Hindlimb muscle (tissue), 1 donor: ENCODE results near the gene LRFN5. TPM values are rescaled to one million over a fixed set of nuclear protein-coding genes. Genes with fewer than 3 reads are reported as not detected.
A peak's percentile ranks its signal among the peaks of the same experiment; 100 is the strongest.

Experiments used
- DNase-seq: peaks from one replicate; pipeline ENCODE4 v3.0.0-alpha.2; 2013
- polyA plus RNA-seq: library from polyadenylated mRNA; unstranded; fragments of 120-200 nt; gene quantifications from one replicate; pipeline ENCODE4 v1.2.1, GENCODE V29; 2013; ENCODE audit not compliant: insufficient read length

Gene LRFN5
- polyA plus RNA-seq, 1 donor = 8.4 TPM

GRCh38 chr14:41773536-41774279 lies 167.0 kb downstream of the LRFN5 start:
- no peak for DNase-seq

GRCh38 chr14:41782511-41782910 lies 175.8 kb downstream of the LRFN5 start:
- no peak for DNase-seq

GRCh38 chr14:41783403-41783802 lies 176.7 kb downstream of the LRFN5 start:
- DNase-seq = no peak

DNA sequence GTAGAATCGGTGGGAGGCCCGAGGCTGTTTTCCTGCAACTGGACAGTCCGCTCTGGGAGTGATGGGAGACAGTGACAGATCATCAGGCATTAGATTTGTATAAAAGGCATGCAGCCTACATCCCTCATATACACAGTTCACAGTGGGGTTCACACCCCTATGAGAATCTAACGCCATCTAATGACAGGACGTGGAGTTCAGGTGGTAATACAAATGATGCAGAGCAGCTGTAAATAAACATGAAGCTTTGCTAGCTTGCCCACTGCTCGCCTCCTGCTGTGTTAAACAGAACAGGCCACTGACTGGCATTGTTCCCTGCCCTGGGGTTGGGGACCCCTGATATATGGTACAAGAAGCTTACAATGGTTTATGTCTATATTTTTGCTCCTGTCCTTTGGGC lies 179.0 kb downstream of the LRFN5 start:
- DNase-seq = no peak

- no peak for DNase-seq
These were observed 193.1 kb downstream of the LRFN5 start for GRCh38 chr14:41799817-41800216.

DNA sequence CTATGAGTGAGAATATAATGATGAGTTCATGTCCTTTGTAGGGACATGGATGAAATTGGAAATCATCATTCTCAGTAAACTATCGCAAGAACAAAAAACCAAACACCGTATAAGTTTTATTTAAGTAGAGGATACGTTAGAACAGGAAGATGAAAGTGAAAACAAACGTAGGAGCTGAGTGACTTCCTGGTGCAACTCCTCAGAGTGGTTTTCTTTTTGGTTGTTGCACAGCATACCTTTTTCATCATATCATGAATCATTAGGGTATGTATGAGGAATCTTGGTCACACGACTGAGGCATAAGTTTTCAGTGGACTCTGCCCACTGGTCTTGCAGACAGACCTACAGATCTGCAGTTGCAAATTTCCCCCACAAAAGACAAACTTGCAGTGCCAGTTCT lies 199.0 kb downstream of the LRFN5 start:
- no peak for DNase-seq

- DNase-seq = no peak
These were observed 199.8 kb downstream of the LRFN5 start for GRCh38 chr14:41806366-41806975.

DNA sequence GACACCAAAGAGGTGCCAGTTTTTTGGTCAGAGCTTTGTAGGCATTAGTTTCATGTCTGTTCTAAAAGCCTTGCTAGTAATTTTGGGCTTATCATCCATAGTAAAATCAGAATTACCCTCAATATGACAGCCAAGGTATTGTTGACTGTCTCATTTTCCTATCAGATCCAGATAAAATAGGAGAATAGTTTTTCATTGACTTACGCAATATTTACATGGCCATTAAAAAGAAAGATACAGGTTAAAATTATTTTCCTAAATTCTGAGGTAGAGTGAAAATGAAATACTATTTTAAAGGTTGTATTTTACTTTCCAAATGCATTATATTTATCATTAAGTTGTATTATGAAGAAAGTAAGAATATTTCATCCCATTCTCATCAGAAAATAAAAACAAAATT lies 203.7 kb downstream of the LRFN5 start:
- DNase-seq = no peak

DNA sequence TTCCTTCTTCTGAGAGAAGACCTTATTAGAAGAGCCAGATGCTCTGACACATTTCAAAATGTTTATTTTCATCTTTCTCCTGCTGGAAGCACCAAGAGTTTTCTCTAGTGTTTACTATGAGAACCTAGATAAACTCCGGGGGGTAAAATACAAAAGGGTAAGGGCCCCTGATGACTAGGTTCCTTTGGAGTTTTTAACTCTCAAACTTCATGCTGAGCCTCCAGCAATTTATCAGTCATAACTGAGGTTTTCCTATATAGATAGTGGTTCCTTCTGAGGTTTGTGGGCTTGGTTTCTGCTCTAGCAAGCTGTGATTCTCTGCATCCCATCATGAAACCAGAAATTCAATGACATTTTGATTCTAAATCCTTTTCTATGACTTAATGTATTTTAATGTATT lies 210.9 kb downstream of the LRFN5 start:
- no peak for DNase-seq

GRCh38 chr14:41824441-41824840 lies 217.8 kb downstream of the LRFN5 start:
- no peak for DNase-seq

DNA sequence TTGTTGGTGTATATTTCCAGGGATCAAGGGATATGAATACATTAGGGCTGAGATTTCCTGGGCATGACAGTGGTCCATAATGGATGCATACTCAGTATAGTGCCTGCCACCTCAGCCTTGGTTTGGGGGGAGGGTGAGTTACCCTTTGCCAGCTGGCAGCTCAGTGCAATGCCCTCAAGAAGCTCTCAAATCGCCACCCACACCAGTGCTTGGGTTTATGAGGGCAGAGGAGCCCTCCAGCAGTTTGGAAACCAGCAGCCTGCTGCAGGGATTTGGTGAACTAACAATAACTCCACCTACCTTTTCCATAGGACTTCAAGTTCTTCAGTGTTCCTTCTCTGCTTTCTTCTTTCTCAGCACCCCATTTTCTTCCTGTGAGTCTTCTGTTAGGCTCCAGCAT lies 218.9 kb downstream of the LRFN5 start:
- DNase-seq = no peak

GRCh38 chr14:41830714-41831406 lies 224.2 kb downstream of the LRFN5 start:
- DNase-seq = no peak

DNA sequence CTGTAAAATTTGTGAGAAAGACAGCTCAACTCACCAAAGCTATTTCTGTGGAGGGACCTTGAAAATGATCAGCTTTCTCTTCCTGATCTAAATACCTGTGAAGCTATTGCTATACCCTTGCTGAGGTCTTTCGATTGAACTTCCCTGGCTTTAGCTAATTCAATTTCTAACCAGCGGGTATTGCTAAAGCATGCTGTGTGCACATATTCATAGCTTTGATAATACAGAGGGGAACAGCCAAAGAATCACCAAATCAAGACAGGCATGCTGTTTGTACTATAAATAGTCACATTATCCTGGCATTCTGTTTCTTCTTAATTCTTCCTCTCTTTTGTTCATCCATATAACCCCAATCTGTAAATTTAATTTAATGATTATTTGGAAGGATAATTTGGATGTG lies 233.0 kb downstream of the LRFN5 start:
- DNase-seq = no peak

GRCh38 chr14:41859336-41859735 lies 252.7 kb downstream of the LRFN5 start:
- DNase-seq = no peak

- no peak for DNase-seq
These were observed 253.9 kb downstream of the LRFN5 start for GRCh38 chr14:41860586-41860985.

GRCh38 chr14:41865894-41866293 lies 259.2 kb downstream of the LRFN5 start:
- DNase-seq = no peak

GRCh38 chr14:41868396-41868795 lies 261.7 kb downstream of the LRFN5 start:
- no peak for DNase-seq

- DNase-seq = peak; percentile 55
These were observed 266.4 kb downstream of the LRFN5 start for GRCh38 chr14:41872931-41873685.

DNA sequence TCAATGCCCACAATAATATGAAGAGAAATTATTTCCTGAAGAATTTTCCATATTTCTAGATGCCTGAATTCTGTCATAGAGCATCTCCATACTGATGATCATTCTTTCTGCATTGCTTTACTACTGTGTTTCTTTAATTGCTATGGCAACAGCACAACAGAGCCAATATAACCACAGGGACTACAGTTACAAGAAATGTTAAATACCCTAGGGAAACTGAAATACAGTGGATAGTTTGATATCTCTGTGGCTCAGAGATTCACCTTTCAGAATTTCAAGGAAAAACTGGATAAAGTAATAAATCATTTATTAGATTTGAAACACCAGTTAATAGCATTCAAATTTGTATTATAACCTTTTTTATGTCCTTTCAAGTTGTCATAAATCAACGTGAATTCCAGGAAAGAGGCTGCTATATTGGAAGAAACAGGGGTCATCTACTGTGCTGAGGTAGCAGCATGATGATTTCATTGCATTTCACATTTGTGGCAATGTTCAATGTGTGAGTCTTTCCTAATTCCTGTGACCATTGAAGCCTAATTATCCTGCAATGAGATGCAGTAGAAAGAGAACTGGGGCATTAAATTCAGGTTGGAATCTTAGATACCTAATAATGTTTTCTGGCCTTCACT lies 267.1 kb downstream of the LRFN5 start:
- peak; percentile 48 for DNase-seq

GRCh38 chr14:41875116-41875515 lies 268.4 kb downstream of the LRFN5 start:
- DNase-seq = no peak

- no peak for DNase-seq
These were observed 271.6 kb downstream of the LRFN5 start for GRCh38 chr14:41878321-41878720.

- DNase-seq = no peak
These were observed 284.9 kb downstream of the LRFN5 start for GRCh38 chr14:41891624-41892023.

DNA sequence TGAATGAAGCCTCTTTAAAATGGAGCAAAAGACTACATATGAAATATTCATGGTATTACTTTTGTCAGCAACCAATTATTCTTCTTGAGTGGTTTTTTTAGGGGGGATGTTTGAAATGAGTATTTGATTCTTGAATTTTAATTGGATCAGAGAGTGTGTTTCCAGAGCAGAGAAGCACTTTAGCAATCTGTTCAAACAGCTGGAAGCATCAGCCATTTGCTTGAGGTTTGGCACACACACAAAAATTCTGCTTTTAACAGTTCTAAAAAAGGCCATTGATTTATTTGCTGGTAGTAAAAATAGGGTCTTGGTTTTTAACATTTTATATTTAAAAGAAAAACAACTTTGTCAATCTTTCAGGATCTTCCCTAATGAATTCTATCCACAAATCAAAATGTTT lies 292.7 kb downstream of the LRFN5 start:
- DNase-seq = no peak
